GM18517 (cell line): Measurements from ENCODE around the gene XAGE1A.
"Not testable (repeated sequence)": the region's sequence is repeated elsewhere in the genome, so short reads cannot be mapped to it uniquely, and the experiment has no call there.

Experiments used
- ATAC-seq: cut with Tn5 transposase; IDR thresholded peaks from one replicate; pipeline ENCODE4 v1.9.1; 2021; ENCODE audit warnings: mild to moderate bottlenecking, moderate library complexity; ENCODE audit not compliant: unreplicated experiment

The XAGE1A gene, protein sequence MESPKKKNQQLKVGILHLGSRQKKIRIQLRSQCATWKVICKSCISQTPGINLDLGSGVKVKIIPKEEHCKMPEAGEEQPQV

DNA sequence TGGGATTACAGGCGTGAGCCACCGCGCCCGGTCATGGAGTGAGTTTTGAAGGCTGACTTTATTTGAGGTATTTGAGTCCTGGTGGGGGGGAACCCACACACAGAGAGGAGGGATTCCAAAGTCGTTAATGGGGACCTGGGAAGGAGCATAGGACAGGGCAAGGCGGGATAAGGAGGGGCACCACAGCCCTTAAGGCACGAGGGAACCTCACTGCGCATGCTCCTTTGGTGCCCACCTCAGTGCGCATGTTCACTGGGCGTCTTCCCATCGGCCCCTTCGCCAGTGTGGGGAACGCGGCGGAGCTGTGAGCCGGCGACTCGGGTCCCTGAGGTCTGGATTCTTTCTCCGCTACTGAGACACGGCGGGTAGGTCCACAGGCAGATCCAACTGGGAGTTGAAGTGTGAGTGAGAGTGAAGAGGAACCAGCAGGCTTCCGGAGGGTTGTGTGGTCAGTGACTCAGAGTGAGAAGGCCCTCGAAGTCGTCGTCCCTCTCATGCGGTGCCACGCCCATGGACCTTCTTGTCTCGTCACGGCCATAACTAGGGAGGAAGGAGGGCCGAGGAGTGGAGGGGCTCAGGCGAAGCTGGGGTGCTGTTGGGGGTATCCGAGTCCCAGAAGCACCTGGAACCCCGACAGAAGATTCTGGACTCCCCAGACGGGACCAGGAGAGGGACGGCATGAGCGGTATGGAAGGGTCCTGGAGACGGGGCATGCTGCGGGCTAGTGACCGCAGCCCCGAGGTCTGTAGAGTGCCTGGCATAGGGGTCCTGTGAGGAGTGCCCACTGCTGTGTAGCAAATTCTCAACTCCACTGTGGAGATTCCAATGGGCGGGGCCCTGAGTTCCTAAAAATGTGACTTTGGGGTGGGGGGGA lies at the start of gene XAGE1A:
TSS of gene XAGE1A (plus strand) at position 264 of the 874 bp plus-strand sequence. CDS start 1,554 bp downstream, outside the sequence.
- ATAC-seq, result not testable (repeated sequence)

DNA sequence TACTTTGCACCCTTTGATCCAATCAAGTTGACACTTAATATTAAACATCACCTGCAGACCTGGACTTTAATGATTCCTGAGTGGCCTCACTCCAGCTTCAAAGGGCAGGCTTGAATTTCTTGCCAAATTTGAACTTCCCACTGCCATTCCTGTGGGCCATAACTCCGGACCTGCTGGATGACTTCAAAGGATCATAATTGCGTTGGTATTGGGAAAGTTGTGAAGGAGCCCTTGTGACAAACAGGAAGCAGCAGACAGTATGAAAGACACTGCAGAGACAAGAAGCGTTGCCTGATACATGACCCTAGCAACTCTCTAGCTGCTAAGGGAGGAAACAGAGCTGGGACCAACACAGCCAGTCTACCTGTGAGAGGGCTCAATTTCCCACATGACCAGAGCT lies 43.6 kb upstream of the XAGE1A start:
- ATAC-seq, result not testable (repeated sequence)

DNA sequence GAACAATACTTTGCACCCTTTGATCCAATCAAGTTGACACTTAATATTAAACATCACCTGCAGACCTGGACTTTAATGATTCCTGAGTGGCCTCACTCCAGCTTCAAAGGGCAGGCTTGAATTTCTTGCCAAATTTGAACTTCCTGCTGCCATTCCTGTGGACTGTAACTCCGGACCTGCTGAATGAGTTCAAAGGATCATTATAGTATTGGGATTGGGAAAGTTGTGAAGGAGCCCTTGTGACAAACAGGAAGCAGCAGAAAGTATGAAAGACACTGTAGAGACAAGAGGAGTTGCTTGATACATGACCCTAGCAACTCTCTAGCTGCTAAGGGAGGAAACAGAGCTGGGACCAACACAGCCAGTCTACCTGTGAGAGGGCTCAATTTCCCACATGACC lies 24.3 kb upstream of the XAGE1A start:
- ATAC-seq, result not testable (repeated sequence)

DNA sequence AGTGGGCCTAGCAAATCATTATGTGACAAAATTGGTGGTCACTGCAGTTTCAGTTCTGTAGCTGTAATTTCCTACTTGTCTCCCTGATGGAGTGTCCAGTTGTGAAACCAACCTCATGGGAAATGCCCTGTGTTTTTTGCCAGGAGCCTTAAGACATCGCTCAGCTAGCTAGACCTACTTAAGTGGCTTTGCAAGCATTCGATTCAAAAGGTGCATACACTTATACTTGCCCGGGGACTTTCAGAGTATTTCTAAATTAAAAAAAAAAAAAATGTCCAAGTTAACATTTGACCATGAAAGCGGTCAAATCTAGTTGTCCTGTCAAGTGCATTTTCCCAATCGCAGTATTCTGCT lies 788 bp downstream of the XAGE1A start:
- not testable (repeated sequence) for ATAC-seq

- ATAC-seq, result not testable (repeated sequence)
Observed at GRCh38 chrX:52501362-52501761, 5.8 kb downstream of the XAGE1A start.

- no peak for ATAC-seq
Observed at GRCh38 chrX:52504551-52504950, 8.9 kb downstream of the XAGE1A start.

DNA sequence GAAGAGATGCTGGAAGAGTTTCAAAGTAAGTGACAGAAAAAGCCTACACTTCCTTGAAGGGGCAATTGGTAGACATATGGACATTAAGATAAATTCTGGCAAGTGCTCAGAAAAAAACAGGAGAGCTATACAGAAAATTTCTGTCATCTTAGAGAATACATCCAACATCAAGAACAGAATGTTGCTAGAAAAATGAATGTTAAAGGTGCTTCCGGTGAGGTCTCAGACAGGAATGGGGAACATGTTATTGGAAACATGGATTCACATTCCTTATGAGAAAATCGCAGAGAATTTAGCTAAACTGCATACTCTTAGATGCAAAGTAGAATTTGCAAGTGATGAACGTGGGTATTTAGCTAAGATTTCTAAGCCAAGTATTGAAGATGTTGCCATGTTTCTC lies 11.7 kb downstream of the XAGE1A start:
- ATAC-seq, result no peak

GRCh38 chrX:52509916-52510315 lies 14.3 kb downstream of the XAGE1A start:
- ATAC-seq, result no peak

DNA sequence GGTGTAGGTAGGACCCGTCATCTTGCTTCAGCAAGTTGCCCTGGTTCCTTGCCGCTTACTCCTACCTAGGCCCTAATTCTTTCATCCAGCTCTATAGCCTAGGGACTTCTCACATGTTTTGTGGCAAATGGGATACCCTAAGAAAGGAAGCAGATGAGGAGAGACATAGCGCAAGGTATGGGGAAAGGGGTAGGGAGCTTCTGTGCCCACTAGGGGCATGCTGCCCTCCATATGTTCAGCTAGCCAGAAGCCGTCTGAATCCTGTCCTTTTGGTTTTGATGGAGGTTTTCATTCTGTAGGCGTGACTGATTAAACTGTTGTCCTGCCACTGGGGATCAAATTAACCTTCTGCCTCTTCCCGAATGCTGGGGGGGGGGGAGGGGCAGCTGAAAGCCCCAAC lies 15.5 kb downstream of the XAGE1A start:
- not testable (repeated sequence) for ATAC-seq

GRCh38 chrX:52516110-52516986 lies 20.7 kb downstream of the XAGE1A start:
- ATAC-seq, result not testable (repeated sequence)

- ATAC-seq, result not testable (repeated sequence)
Observed at GRCh38 chrX:52516987-52517325, 21.3 kb downstream of the XAGE1A start, which contains the start of gene XAGE1B. TSS of gene XAGE1B (minus strand) at chrX:52517063. CDS start at chrX:52515527, 1,536 bp downstream.

DNA sequence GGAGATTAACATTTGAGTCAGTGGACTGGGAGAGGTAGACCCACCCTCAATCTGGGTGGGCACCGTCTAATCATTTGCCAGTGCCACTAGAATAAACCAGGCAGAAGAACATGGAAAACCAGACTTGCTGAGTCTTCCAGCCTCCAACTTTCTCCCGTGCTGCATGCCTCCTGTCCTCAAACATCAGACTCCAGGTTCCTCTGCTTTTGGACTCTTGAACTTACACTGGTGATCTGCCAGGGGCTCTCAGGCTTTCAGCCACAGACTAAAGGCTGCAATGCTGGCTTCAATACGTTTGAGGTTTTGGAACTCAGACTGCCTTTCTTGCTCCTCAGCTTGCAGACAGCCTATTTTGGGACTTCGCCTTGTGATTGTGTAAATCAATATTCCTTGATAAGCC lies 45.4 kb downstream of the XAGE1A start:
- not testable (repeated sequence) for ATAC-seq

GRCh38 chrX:52542311-52542710 lies 46.7 kb downstream of the XAGE1A start:
- ATAC-seq, result no peak

DNA sequence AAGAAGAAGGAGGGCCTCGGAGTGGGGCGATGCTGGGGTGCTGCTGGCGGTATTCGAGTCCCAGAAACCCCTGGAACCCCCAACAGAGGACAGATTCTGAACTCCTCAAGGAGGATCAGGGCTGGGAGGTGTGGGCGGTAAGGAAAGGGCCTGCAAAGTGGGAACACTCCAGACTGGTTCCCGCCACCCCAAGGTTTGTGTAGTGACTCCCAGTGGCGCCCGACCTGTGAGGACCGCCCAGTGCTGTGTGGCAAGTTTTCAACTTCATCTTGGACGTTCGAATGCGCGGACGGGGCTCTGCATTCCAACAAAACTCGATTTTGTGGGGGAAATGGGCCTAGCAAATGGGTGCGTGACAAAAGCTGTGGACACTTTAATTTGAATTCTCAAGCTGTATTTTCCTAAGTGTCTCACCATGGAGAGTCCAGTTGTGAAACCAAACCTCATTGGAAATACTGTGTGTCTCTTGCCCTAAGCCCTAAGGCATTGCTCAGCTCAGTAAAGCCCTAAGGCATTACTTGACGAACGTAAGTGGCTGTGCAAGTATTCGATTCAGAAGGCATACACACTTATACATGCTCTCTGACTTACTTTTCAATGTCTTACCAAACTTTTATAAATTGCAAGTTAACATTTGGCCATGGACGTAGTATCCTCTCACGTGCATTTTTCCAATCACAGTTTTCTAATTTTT lies 48.7 kb downstream of the XAGE1A start:
- no peak for ATAC-seq

DNA sequence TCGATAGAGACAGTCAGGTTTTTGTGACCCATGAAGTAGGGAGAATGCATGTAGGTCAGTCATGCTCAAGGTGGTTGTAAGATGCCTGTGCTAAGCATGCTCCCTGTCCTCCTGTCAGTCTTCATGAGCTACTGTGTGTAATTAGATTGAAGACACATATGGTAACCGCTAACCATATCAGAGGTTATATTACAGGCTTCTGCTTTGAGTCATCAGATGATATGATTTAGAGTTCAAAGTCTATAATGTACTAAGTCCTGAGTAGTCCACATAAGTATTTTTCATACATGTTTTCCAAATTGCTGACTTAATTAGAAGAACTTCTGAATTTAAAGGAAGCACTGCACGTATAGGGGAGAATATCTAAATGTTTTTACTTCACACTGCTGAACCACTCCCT lies 53.2 kb downstream of the XAGE1A start:
- not testable (repeated sequence) for ATAC-seq
